Measurements from ENCODE around the gene TIFAB.
A peak's percentile ranks its signal among the peaks of the same experiment; 100 is the strongest.

TIFAB gene

DNA sequence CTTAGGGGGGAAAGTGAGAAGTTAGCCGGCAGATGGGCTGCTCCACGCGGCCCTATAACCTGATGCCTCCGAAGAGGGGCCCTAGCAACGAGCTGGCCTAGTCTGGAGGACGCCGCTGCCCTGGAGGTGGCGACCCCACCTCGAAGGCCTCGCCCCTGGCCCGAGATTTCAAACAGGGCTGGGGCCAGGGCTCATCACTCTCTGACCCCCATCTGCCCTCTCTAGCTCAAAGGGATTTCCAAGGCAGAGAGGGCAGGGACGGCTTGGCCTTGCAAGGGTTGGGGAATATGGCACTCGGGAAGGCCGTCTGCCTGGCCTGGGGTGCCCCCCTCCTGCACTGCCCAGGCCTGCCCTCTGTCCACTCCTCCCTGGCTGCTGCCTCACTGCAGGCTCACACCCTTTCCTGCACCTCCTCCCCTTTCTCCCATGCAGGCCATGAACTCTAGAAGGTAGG, 25.5 kb upstream of the TIFAB start:
- no peak for DNase-seq (ENCODE audit: low spot score)
- Histone ChIP-seq H4K91ac (ENCODE audit: low read depth, low read length, poor library complexity) (no peak overlapping the region), H3K4me3 (ENCODE audit: low read length in 2 of 2) (peak overlapping the region in 1 of 2 donors; percentile 16), H2BK5ac (ENCODE audit: low read length) (peak overlapping the region; percentile 25), H2BK120ac (ENCODE audit: low read depth, low read length) (no peak overlapping the region), H2BK15ac (ENCODE audit: low read length) (no peak overlapping the region), H3K4ac (ENCODE audit: low read length) (no peak overlapping the region), H3K36me3 (replicated peaks in 1 of 2; ENCODE audit: control insufficient read depth in 2 of 2, insufficient read depth in 2 of 2, low read length in 2 of 2) (no peaks in the 10 kb centered on the region), H4K8ac (ENCODE audit: low read depth, low read length) (no peak overlapping the region), H2AK5ac (ENCODE audit: low read depth, low read length) (peak overlapping the region; percentile 60), H3K4me1 (ENCODE audit: control insufficient read depth in 2 of 2, insufficient read depth in 1 of 2, low read depth in 1 of 2, low read length in 2 of 2) (peaks cover 12 to 14% of the 10 kb centered on the region in 2 donors), H3K79me1 (ENCODE audit: low read depth, low read length) (peaks cover 1% of the 10 kb centered on the region), H3K14ac (ENCODE audit: low read length) (peak overlapping the region; percentile 50), H3K4me2 (ENCODE audit: insufficient read depth, low read length, poor library complexity, severe bottlenecking) (peak overlapping the region; percentile 36), H3K27ac (replicated peaks; ENCODE audit: low read length) (no peak overlapping the region), H3K18ac (ENCODE audit: low read length) (peak overlapping the region; percentile 85), H3K27me3 (ENCODE audit: control insufficient read depth in 3 of 3, insufficient read depth in 3 of 3, low read depth in 1 of 3, low read length in 3 of 3) (peaks cover 0 to 78% (median 53%) of the 10 kb centered on the region in 3 experiments), H3K9me3 (replicated peaks in 1 of 2; ENCODE audit: control insufficient read depth in 2 of 2, insufficient read depth in 1 of 2, low read depth in 1 of 2, low read length in 2 of 2) (peaks cover 0 to 3% of the 10 kb centered on the region in 2 donors), H3K9ac (ENCODE audit: low read depth, low read length, poor library complexity) (peak overlapping the region; percentile 60), H3K23ac (ENCODE audit: low read depth, low read length, poor library complexity) (peak overlapping the region; percentile 73), H2BK12ac (ENCODE audit: low read length) (no peak overlapping the region), H2AFZ (ENCODE audit: low read length) (peak overlapping the region; percentile 63)
- no CpG with 5 or more reads among the region's 14 CpGs for WGBS, 2 donors (ENCODE audit: extremely low coverage in 2 of 2, insufficient read length in 2 of 2, insufficient replicate concordance in 1 of 2)

DNA sequence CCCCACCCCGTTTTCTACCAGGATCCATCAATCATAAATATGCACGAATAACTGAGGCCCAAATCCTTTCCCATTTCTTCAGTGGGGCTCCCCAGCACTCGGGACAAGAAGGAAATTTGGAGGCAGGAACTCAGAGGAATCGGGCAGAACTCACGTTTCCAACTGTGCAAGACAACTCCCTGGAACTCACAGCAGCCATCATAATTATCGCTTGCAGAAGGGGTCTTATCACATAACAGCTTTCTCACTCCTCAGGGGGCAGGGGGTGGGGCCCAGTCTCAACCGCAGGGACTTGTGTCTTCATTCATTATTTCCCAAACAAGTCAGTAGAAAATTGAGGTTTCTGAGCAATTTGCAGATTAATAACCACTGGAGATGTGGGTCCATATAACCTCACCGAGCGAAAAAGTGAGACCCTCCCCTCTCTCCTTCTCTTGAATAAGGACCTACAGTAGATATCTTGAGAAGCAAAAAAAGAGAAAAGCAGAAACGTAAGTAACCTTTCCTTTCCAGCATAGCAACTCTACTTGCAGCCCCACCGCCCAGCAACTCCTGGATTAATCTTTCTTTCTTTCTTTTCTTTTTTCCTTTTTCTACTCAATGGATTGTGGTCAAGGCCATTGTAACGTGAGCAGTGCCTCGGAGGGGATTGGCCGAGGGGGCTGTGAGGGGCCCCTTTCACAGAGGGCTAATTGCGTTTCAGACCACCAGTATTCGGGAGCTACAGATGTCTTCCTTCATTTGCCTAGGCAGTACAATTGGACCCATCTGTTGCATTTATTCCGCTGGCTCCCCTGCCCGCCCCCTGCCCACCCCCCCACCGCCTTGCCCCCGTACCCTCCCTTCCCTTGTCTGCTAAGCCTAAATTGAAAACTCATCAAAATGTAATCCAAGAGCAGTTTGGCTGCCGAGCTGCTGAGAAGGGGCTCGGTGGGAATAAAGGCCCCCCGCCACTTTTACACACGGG, 24.7 kb upstream of the TIFAB start:
- Histone ChIP-seq H3K27ac (replicated peaks; ENCODE audit: low read length) (no peak overlapping the region), H3K14ac (ENCODE audit: low read length) (no peak overlapping the region), H3K9ac (ENCODE audit: low read depth, low read length, poor library complexity) (no peak overlapping the region), H3K4me3 (ENCODE audit: low read length in 2 of 2) (no peak overlapping the region), H2AFZ (ENCODE audit: low read length) (peak overlapping the region; percentile 63), H3K27me3 (ENCODE audit: control insufficient read depth in 3 of 3, insufficient read depth in 3 of 3, low read depth in 1 of 3, low read length in 3 of 3) (peaks cover 0 to 76% (median 53%) of the 10 kb centered on the region in 3 experiments), H2BK120ac (ENCODE audit: low read depth, low read length) (no peak overlapping the region), H4K91ac (ENCODE audit: low read depth, low read length, poor library complexity) (no peak overlapping the region), H4K8ac (ENCODE audit: low read depth, low read length) (no peak overlapping the region), H3K4me2 (ENCODE audit: insufficient read depth, low read length, poor library complexity, severe bottlenecking) (peak overlapping the region; percentile 36), H3K4me1 (ENCODE audit: control insufficient read depth in 2 of 2, insufficient read depth in 1 of 2, low read depth in 1 of 2, low read length in 2 of 2) (peaks cover 12 to 14% of the 10 kb centered on the region in 2 donors), H3K79me1 (ENCODE audit: low read depth, low read length) (peaks cover 1% of the 10 kb centered on the region), H3K4ac (ENCODE audit: low read length) (no peak overlapping the region), H3K23ac (ENCODE audit: low read depth, low read length, poor library complexity) (no peak overlapping the region), H2AK5ac (ENCODE audit: low read depth, low read length) (no peak overlapping the region), H2BK5ac (ENCODE audit: low read length) (no peak overlapping the region), H2BK12ac (ENCODE audit: low read length) (no peak overlapping the region), H3K9me3 (replicated peaks in 1 of 2; ENCODE audit: control insufficient read depth in 2 of 2, insufficient read depth in 1 of 2, low read depth in 1 of 2, low read length in 2 of 2) (peaks cover 0 to under 1% of the 10 kb centered on the region in 2 donors), H2BK15ac (ENCODE audit: low read length) (no peak overlapping the region), H3K18ac (ENCODE audit: low read length) (peak overlapping the region; percentile 85), H3K36me3 (replicated peaks in 1 of 2; ENCODE audit: control insufficient read depth in 2 of 2, insufficient read depth in 2 of 2, low read length in 2 of 2) (no peaks in the 10 kb centered on the region)
- WGBS, 2 donors (ENCODE audit: extremely low coverage in 2 of 2, insufficient read length in 2 of 2, insufficient replicate concordance in 1 of 2), result no CpG with 5 or more reads among the region's 24 CpGs
- DNase-seq (ENCODE audit: low spot score), result no peak

DNA sequence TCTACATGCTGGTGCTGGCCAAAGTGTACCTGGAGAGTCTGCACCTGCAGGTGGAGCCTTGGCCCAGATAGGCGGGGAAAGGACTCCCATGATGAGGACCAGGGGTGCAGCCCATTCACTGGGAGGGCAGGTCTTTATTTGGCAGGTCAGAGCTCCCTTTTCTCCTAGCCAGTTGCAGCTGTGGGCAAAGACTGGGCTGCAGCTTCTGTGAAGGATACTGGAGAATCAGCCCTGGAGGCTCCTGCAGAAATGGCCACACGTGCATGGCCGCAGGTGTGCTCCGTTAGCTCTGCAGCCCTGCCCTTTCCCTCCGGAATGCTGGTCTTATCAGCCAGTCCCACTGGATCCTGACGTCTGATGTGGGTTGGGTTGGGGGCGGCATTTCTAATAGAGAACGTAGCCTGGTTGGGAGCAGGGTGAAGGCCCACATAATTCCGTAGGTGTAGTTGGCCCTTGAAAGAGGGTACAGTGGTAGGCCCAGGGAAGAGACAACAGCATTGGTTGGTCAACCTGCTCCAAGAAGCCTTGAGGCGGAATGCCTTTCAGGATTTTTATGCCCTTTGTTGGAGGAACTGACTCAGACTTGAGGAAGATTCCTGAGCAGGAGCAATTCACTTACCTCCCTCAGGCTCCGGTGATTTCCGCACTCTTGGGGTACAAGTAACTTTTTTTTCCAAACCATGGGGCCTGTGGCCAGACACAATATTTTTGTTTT, 22.0 kb upstream of the TIFAB start:
- Histone ChIP-seq H3K4me1 (ENCODE audit: control insufficient read depth in 2 of 2, insufficient read depth in 1 of 2, low read depth in 1 of 2, low read length in 2 of 2) (peaks cover 10 to 14% of the 10 kb centered on the region in 2 donors), H3K27me3 (ENCODE audit: control insufficient read depth in 3 of 3, insufficient read depth in 3 of 3, low read depth in 1 of 3, low read length in 3 of 3) (peaks cover 0 to 80% (median 41%) of the 10 kb centered on the region in 3 experiments), H3K18ac (ENCODE audit: low read length) (no peak overlapping the region), H2BK5ac (ENCODE audit: low read length) (no peak overlapping the region), H4K8ac (ENCODE audit: low read depth, low read length) (no peak overlapping the region), H2AK5ac (ENCODE audit: low read depth, low read length) (no peak overlapping the region), H3K79me1 (ENCODE audit: low read depth, low read length) (no peaks in the 10 kb centered on the region), H4K91ac (ENCODE audit: low read depth, low read length, poor library complexity) (no peak overlapping the region), H3K14ac (ENCODE audit: low read length) (no peak overlapping the region), H3K9ac (ENCODE audit: low read depth, low read length, poor library complexity) (no peak overlapping the region), H3K4me3 (ENCODE audit: low read length in 2 of 2) (no peak overlapping the region), H2AFZ (ENCODE audit: low read length) (no peak overlapping the region), H2BK120ac (ENCODE audit: low read depth, low read length) (no peak overlapping the region), H3K4ac (ENCODE audit: low read length) (no peak overlapping the region), H3K36me3 (replicated peaks in 1 of 2; ENCODE audit: control insufficient read depth in 2 of 2, insufficient read depth in 2 of 2, low read length in 2 of 2) (no peaks in the 10 kb centered on the region), H2BK12ac (ENCODE audit: low read length) (no peak overlapping the region), H2BK15ac (ENCODE audit: low read length) (no peak overlapping the region), H3K9me3 (replicated peaks in 1 of 2; ENCODE audit: control insufficient read depth in 2 of 2, insufficient read depth in 1 of 2, low read depth in 1 of 2, low read length in 2 of 2) (no peaks in the 10 kb centered on the region), H3K4me2 (ENCODE audit: insufficient read depth, low read length, poor library complexity, severe bottlenecking) (no peak overlapping the region), H3K23ac (ENCODE audit: low read depth, low read length, poor library complexity) (no peak overlapping the region), H3K27ac (replicated peaks; ENCODE audit: low read length) (no peak overlapping the region)
- DNase-seq (ENCODE audit: low spot score), result no peak
- WGBS, 2 donors (ENCODE audit: extremely low coverage in 2 of 2, insufficient read length in 2 of 2, insufficient replicate concordance in 1 of 2), result no CpG with 5 or more reads among the region's 12 CpGs

DNA sequence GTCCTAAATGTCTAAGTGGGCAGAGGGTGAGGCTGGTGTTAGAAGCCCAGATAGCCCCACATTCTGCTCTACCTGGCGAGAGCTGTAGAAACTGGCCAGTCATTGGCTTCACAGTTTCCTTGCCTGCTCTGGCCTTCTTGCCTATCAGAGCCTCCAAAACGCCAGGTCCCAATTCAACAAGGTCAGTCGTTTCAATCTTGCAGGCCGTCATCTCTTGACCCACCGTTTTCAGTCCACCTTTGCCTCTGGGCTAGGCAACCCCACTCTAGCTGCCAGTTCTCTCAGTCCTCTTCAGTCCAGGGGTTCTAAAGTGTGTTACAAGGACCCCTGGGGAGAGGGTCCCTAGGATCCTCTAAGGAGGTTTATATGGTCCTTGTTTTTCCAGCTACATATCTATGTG, 20.0 kb upstream of the TIFAB start:
- Histone ChIP-seq H4K91ac (ENCODE audit: low read depth, low read length, poor library complexity) (no peak overlapping the region), H3K79me1 (ENCODE audit: low read depth, low read length) (no peaks in the 10 kb centered on the region), H3K4ac (ENCODE audit: low read length) (no peak overlapping the region), H3K18ac (ENCODE audit: low read length) (no peak overlapping the region), H3K14ac (ENCODE audit: low read length) (no peak overlapping the region), H2AK5ac (ENCODE audit: low read depth, low read length) (no peak overlapping the region), H3K27me3 (ENCODE audit: control insufficient read depth in 3 of 3, insufficient read depth in 3 of 3, low read depth in 1 of 3, low read length in 3 of 3) (peaks cover 3 to 82% (median 48%) of the 10 kb centered on the region in 3 experiments), H3K9ac (ENCODE audit: low read depth, low read length, poor library complexity) (no peak overlapping the region), H2BK5ac (ENCODE audit: low read length) (no peak overlapping the region), H3K27ac (replicated peaks; ENCODE audit: low read length) (no peak overlapping the region), H3K9me3 (replicated peaks in 1 of 2; ENCODE audit: control insufficient read depth in 2 of 2, insufficient read depth in 1 of 2, low read depth in 1 of 2, low read length in 2 of 2) (peaks cover 0 to 2% of the 10 kb centered on the region in 2 donors), H3K4me1 (ENCODE audit: control insufficient read depth in 2 of 2, insufficient read depth in 1 of 2, low read depth in 1 of 2, low read length in 2 of 2) (peaks cover 2 to 9% of the 10 kb centered on the region in 2 donors), H2BK15ac (ENCODE audit: low read length) (no peak overlapping the region), H2BK120ac (ENCODE audit: low read depth, low read length) (no peak overlapping the region), H4K8ac (ENCODE audit: low read depth, low read length) (no peak overlapping the region), H3K36me3 (replicated peaks in 1 of 2; ENCODE audit: control insufficient read depth in 2 of 2, insufficient read depth in 2 of 2, low read length in 2 of 2) (no peaks in the 10 kb centered on the region), H3K4me3 (ENCODE audit: low read length in 2 of 2) (no peak overlapping the region), H2BK12ac (ENCODE audit: low read length) (no peak overlapping the region), H2AFZ (ENCODE audit: low read length) (no peak overlapping the region), H3K23ac (ENCODE audit: low read depth, low read length, poor library complexity) (no peak overlapping the region), H3K4me2 (ENCODE audit: insufficient read depth, low read length, poor library complexity, severe bottlenecking) (no peak overlapping the region)
- no peak for DNase-seq (ENCODE audit: low spot score)
- no CpG with 5 or more reads among the region's 5 CpGs for WGBS, 2 donors (ENCODE audit: extremely low coverage in 2 of 2, insufficient read length in 2 of 2, insufficient replicate concordance in 1 of 2)
